ENCODE data around the gene APH1A. TPM values are rescaled to one million over a fixed set of nuclear protein-coding genes. Genes with fewer than 3 reads are reported as not detected.

Gene APH1A
- total and polyA plus RNA-seq, 2 of the 13 experiments (the other 11 are each of a cell fraction or from before 2014, with no cell fraction given): 114 to 130 TPM

- TF ChIP-seq CENPBD1 (CRISPR knock-in tag; IDR thresholded peaks at IDR 0.05; ENCODE audit: borderline replicate concordance, low read depth) (0 out of 2 replicates have a peak, but pooled peaks have one; percentile 49), ZC3H13 (CRISPR knock-in tag; IDR thresholded peaks at IDR 0.05) (peak; percentile 97), ZNF704 (CRISPR knock-in tag; IDR thresholded peaks at IDR 0.05; ENCODE audit: borderline replicate concordance) (no peak), RXRA (CRISPR knock-in tag; IDR thresholded peaks at IDR 0.05) (peak; percentile 31; the same call in 1 of the 2 replicates), HMGA1 (CRISPR knock-in tag; conservative IDR thresholded peaks at IDR 0.05) (no peak), MYNN (CRISPR knock-in tag; IDR thresholded peaks at IDR 0.05; ENCODE audit: low read depth) (peak; percentile 61; the same call in 1 of the 2 replicates), HHEX (CRISPR knock-in tag; IDR thresholded peaks at IDR 0.05) (no peak), NKX3-1 (CRISPR knock-in tag; IDR thresholded peaks at IDR 0.05) (peak; percentile 47; the same call in 1 of the 2 replicates), THAP7 (CRISPR knock-in tag; IDR thresholded peaks at IDR 0.05) (no peak), RCOR2 (CRISPR knock-in tag; IDR thresholded peaks at IDR 0.05) (no peak), BHLHE40 (IDR thresholded peaks at IDR 0.05; ENCODE audit: low read length) (peak; percentile 51; the same call in 1 of the 2 replicates), DMAP1 (CRISPR knock-in tag; IDR thresholded peaks at IDR 0.05) (peak; percentile 77; the same call in 1 of the 2 replicates), ZNF501 (CRISPR knock-in tag; IDR thresholded peaks at IDR 0.05) (no peak; the same call in 1 of the 2 replicates), DNMT3B (CRISPR knock-in tag; conservative IDR thresholded peaks at IDR 0.05) (no peak; the same call in 1 of the 2 replicates), MEF2D (CRISPR knock-in tag; IDR thresholded peaks at IDR 0.05) (peak; percentile 74), ZNF567 (CRISPR knock-in tag; IDR thresholded peaks at IDR 0.05; ENCODE audit: borderline replicate concordance) (no peak), ZNF740 (CRISPR knock-in tag; IDR thresholded peaks at IDR 0.05) (peak; percentile 73; the same call in 1 of the 2 replicates), ZBTB20 (CRISPR knock-in tag; IDR thresholded peaks at IDR 0.05; ENCODE audit: borderline replicate concordance, low read depth) (peak; percentile 13; the same call in 1 of the 2 replicates), RFX3 (CRISPR knock-in tag; IDR thresholded peaks at IDR 0.05) (no peak), GLMP (CRISPR knock-in tag; IDR thresholded peaks at IDR 0.05; ENCODE audit: borderline replicate concordance) (no peak), ZNF773 (CRISPR knock-in tag; IDR thresholded peaks at IDR 0.05; ENCODE audit: borderline replicate concordance) (peak; percentile 77; the same call in 1 of the 2 replicates), LRRFIP1 (CRISPR knock-in tag; conservative IDR thresholded peaks at IDR 0.05) (no peak), ZKSCAN5 (CRISPR knock-in tag; IDR thresholded peaks at IDR 0.05) (no peak), PHF5A (CRISPR knock-in tag; IDR thresholded peaks at IDR 0.05; ENCODE audit: low read depth, unreplicated experiment) (no peak)
Measured at GRCh38 chr1:150235852-150236613, 32.8 kb downstream of the APH1A start, which contains the start of gene ANP32E (continued).

Measured in HepG2 (cell line).